Breast epithelium (tissue), 3 donors: ENCODE data around the gene CARS1.

Experiments used
- POLR2AphosphoS5 ChIP-seq, 3 donors: sonication (generic); formaldehyde crosslinking; IDR thresholded peaks; one replicate each; pipeline ENCODE4 v1.6.1; 2017; ENCODE audit warnings: antibody characterized with exemption in 3 of 3
- TF ChIP-seq, protein P1 (sequence below), 3 donors: fragments of 450-650 bp; IDR thresholded peaks; one replicate each; pipeline ENCODE4 v1.5.1; 2016 to 2017; ENCODE audit warnings: antibody characterized with exemption in 3 of 3, mild to moderate bottlenecking in 3 of 3, moderate library complexity in 3 of 3

DNA sequence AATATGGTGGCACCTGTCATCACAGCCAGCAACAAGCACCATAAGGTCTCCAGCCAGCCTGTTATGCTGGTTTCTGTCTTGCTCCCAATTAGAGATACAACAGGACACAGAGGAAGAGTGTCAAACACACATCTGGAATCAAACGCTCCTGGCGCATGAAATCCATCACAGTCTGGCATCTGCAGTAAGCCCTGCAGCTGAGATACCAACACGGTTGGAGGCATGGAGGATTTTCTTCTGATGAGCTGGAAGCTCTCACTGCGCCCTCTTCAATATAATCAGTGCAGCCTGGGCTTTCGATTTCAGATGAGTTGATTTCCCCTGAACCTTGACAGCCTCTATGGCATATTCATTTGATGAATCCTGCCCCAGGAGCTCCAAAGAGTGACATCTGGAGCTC is 27.8 kb upstream of the CARS1 start:
- TF ChIP-seq POLR2AphosphoS5 (IDR thresholded peaks at IDR 0.05) = no peak
- TF ChIP-seq, protein P1, sequence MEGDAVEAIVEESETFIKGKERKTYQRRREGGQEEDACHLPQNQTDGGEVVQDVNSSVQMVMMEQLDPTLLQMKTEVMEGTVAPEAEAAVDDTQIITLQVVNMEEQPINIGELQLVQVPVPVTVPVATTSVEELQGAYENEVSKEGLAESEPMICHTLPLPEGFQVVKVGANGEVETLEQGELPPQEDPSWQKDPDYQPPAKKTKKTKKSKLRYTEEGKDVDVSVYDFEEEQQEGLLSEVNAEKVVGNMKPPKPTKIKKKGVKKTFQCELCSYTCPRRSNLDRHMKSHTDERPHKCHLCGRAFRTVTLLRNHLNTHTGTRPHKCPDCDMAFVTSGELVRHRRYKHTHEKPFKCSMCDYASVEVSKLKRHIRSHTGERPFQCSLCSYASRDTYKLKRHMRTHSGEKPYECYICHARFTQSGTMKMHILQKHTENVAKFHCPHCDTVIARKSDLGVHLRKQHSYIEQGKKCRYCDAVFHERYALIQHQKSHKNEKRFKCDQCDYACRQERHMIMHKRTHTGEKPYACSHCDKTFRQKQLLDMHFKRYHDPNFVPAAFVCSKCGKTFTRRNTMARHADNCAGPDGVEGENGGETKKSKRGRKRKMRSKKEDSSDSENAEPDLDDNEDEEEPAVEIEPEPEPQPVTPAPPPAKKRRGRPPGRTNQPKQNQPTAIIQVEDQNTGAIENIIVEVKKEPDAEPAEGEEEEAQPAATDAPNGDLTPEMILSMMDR (IDR thresholded peaks at IDR 0.05) = no peak
